ENCODE results near the gene GALNT7.

DNA sequence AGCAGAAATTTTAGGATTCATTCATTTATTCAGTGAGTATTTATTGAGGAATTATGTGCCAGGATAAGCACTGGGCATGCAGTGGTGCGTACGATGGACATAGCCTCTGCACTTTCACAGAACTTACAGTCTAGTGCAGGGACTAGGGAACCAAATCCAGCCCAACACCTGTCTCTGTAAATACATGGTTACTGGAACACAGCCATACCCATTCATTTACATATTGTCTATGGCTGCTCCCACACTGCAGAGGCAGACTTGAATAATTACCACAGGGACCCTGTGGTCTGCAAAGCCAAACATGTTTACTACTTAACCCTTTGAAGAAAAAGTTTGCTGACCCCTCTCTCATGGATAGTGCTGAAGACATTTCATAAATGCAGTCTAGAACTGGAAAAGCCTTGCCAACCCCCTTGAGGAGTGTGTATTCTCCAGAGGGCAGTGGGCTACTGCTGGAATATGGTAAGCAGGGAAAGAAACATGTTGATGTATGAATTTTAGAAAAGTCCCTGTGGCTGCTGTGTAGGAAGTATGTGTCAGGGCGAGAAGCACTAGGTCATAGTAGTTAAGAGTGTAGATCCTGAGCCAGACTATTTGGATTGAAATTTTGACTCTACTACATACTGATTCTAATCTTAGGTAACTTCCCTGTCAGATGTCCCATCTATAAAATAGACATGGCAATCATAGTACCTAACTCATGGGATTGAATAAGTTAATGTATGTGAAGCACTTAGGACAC lies 75.5 kb downstream of the GALNT7 start:
- TF ChIP-seq, protein P1, sequence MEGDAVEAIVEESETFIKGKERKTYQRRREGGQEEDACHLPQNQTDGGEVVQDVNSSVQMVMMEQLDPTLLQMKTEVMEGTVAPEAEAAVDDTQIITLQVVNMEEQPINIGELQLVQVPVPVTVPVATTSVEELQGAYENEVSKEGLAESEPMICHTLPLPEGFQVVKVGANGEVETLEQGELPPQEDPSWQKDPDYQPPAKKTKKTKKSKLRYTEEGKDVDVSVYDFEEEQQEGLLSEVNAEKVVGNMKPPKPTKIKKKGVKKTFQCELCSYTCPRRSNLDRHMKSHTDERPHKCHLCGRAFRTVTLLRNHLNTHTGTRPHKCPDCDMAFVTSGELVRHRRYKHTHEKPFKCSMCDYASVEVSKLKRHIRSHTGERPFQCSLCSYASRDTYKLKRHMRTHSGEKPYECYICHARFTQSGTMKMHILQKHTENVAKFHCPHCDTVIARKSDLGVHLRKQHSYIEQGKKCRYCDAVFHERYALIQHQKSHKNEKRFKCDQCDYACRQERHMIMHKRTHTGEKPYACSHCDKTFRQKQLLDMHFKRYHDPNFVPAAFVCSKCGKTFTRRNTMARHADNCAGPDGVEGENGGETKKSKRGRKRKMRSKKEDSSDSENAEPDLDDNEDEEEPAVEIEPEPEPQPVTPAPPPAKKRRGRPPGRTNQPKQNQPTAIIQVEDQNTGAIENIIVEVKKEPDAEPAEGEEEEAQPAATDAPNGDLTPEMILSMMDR (IDR thresholded peaks at IDR 0.05), result no peak
- no peak for TF ChIP-seq EP300 (IDR thresholded peaks at IDR 0.05)
- TF ChIP-seq POLR2A (IDR thresholded peaks at IDR 0.05), result no peak
